GM12878 (cell line): ENCODE measurements around the gene BARD1. TPM values are rescaled to one million over a fixed set of nuclear protein-coding genes. Genes with fewer than 3 reads are reported as not detected.
"Not testable (repeated sequence)": the region's sequence is repeated elsewhere in the genome, so short reads cannot be mapped to it uniquely, and the experiment has no call there.

Source experiments
- ATAC-seq: fragments of 200-7000 bp; cut with Tn5 transposase; 3 replicates; pipeline ENCODE4 v1.9.1; 2020; ENCODE audit warnings: mild to moderate bottlenecking, moderate library complexity
- BruUV-seq: library from RNA; stranded (reverse); fragments of 400-500 nt; replicated peaks from 2 replicates; lab custom pipeline; 2021; lab: Mats Ljungman, UMichigan
- CTCF ChIA-PET: fragments of 300-600 bp; sonication (Branson Sonifier 250); formaldehyde crosslinking; extraction: SDS; loops from one replicate; lab custom pipeline; 2021; ENCODE audit warnings: inconsistent platforms; lab: Yijun Ruan, JAX
- POLR2A ChIA-PET: fragments of 350-600 bp; formaldehyde crosslinking; extraction: SDS; loops from one replicate; lab custom pipeline; 2021; ENCODE audit warnings: inconsistent platforms; lab: Charles Lee
- RAD21 ChIA-PET: fragments of 300-600 bp; sonication (Branson Sonifier 250); formaldehyde crosslinking; loops from one replicate; lab custom pipeline; 2023; ENCODE audit warnings: antibody characterized with exemption; ENCODE audit not compliant: unreplicated experiment; lab: Charles Lee
- SMC1A ChIA-PET: fragments of 300-600 bp; sonication (Branson Sonifier 250); formaldehyde crosslinking; loops from one replicate; lab custom pipeline; 2023; ENCODE audit not compliant: unreplicated experiment, uncharacterized antibody; lab: Charles Lee
- DNase-seq: peaks from one replicate; pipeline ENCODE4 v3.0.0-alpha.2; 2011; ENCODE audit warnings: low read depth, low spot score
- FAIRE-seq: peaks from 3 replicates; lab custom pipeline; 2011; peaks lifted over from hg19 to GRCh38; lab: Jason Lieb, UNC
- H2AFZ ChIP-seq: 2 replicates; pipeline ENCODE4 v1.6.0; 2011; ENCODE audit warnings: low read depth, low read length, control low read depth; ENCODE audit not compliant: control insufficient read depth
- H3K27ac ChIP-seq: 2 replicates; pipeline ENCODE4 v1.5.1; 2011; ENCODE audit warnings: control low read depth; ENCODE audit not compliant: control insufficient read depth, insufficient read depth
- H3K27me3 ChIP-seq, 2 experiments: replicated peaks in 1 of 2; 2 replicates each; pipeline versions ENCODE4 v1.6.0 to v1.6.1; 2011; ENCODE audit warnings: low read length in 1 of 2; ENCODE audit not compliant: control insufficient read depth in 2 of 2, insufficient read depth in 2 of 2
- H3K36me3 ChIP-seq, 2 experiments: 2 replicates each; pipeline ENCODE4 v1.5.1; 2011; ENCODE audit warnings: low read length in 1 of 2; ENCODE audit not compliant: control insufficient read depth in 2 of 2, insufficient read depth in 2 of 2
- H3K4me1 ChIP-seq: 2 replicates; pipeline ENCODE4 v1.6.1; 2011; ENCODE audit warnings: mild to moderate bottlenecking, low read length, moderate library complexity, mixed read lengths; ENCODE audit not compliant: control insufficient read depth, insufficient read depth
- H3K4me2 ChIP-seq: 2 replicates; pipeline ENCODE4 v1.6.0; 2011; ENCODE audit warnings: control low read depth; ENCODE audit not compliant: control insufficient read depth, insufficient read depth
- H3K4me3 ChIP-seq: fragments of 200-600 bp; sonication (generic); 2 replicates; pipeline ENCODE4 v1.5.1; 2016
- H3K79me2 ChIP-seq: 2 replicates; pipeline ENCODE4 v1.6.0; 2011; ENCODE audit warnings: low read length; ENCODE audit not compliant: control insufficient read depth, insufficient read depth
- H3K9ac ChIP-seq: 2 replicates; pipeline ENCODE4 v1.8.0; 2011; ENCODE audit warnings: low read length, control low read depth, mixed read lengths; ENCODE audit not compliant: control insufficient read depth, insufficient read depth
- H3K9me3 ChIP-seq: replicated peaks from 3 replicates; pipeline ENCODE4 v1.5.1; 2011; ENCODE audit warnings: mild to moderate bottlenecking, low read length; ENCODE audit not compliant: control insufficient read depth, insufficient read depth
- H4K20me1 ChIP-seq: 2 replicates; pipeline ENCODE4 v1.6.0; 2011; ENCODE audit not compliant: control insufficient read depth, insufficient read depth
- NFYB ChIP-seq: IDR thresholded peaks from 2 replicates; pipeline ENCODE4 v1.6.1; 2011; ENCODE audit warnings: low read depth, mild to moderate bottlenecking, low read length, improper control_type of control experiment, moderate library complexity; ENCODE audit not compliant: insufficient read depth
- NR2C2 ChIP-seq: IDR thresholded peaks from 2 replicates; pipeline ENCODE4 v1.6.1; 2011; ENCODE audit warnings: borderline replicate concordance, low read depth; ENCODE audit not compliant: control insufficient read depth, insufficient read length
- WGBS: methylation state at CpG from one replicate; pipeline ENCODE4 v1.1.6; 2016; ENCODE audit warnings: low lambda C conversion rate; ENCODE audit not compliant: insufficient replicate concordance, insufficient coverage; ENCODE audit errors: missing lambda C conversion rate; 5-methylcytosine and 5-hydroxymethylcytosine counted together
- in situ Hi-C: fragments of 300-500 bp; cut with MboI; formaldehyde crosslinking; loops from 9 replicates; pipeline ENCODE4 v1.14.3; 2018; ENCODE audit warnings: mixed read lengths
- intact Hi-C: fragments of 100-400 bp; cut with micrococcal nuclease; formaldehyde crosslinking; loops from one replicate; pipeline ENCODE4 v1.14.2; 2022; ENCODE audit not compliant: unreplicated experiment
- polyA plus RNA-seq, 11 experiments: library from polyadenylated mRNA; depleted of rRNA in 4 of 11; unstranded in 6 of 11; stranded (reverse) in 5 of 11; fragments of >200 nt; fragmentation: Nextera tagmentation in 4 of 11; fragmentation: Illumina TruSeq in 1 of 11; extraction: Ambion mirVana in 4 of 11; extraction: Trizol in 1 of 11; gene quantifications; 1 replicate in 1 of 11; 2 replicates in 10 of 11; pipeline versions ENCODE4 v1.2.1 to v1.2.3, GENCODE V29; 2011 to 2016; ENCODE audit warnings: inconsistent platforms in 2 of 11, missing spikeins in 2 of 11, low read depth in 1 of 11
- total RNA-seq, 4 experiments: library from RNA; depleted of rRNA in 3 of 4; stranded (reverse); fragments of >200 nt in 3 of 4; fragmentation: Illumina TruSeq in 1 of 4; extraction: Trizol in 1 of 4; gene quantifications; 2 replicates each; pipeline versions ENCODE4 v1.2.1 to v1.2.3, GENCODE V29; 2013 to 2021

BARD1 gene
- total and polyA plus RNA-seq, 10 of the 15 experiments (the other 5 are each of a cell fraction or from before 2014, with no cell fraction given), result 15.3 to 45.7 (median 31.6) TPM

DNA sequence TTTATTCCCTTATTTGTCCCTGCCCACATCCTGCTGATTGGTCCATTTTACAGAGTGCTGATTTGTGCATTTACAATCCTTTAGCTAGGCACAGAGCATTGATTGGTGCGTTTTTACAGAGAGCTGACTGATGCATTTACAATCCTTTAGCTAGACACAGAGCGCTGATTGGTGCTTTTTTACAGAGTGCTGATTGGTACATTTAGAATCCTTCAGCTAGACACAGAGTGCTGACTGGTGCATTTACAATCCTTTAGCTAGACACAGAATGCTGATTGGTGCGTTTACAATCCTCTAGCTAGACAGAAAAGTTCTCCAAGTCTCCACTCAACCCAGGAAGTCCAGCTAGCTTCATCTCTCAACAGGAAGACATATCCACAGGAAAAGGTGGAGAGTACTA, 91.6 kb downstream of the BARD1 start:
- H4K20me1 ChIP-seq, H3K4me1 ChIP-seq, H2AFZ ChIP-seq, H3K9ac ChIP-seq, H3K4me3 ChIP-seq, FAIRE-seq, POLR2A ChIA-PET, intact Hi-C loops, DNase-seq, ATAC-seq, BruUV-seq: not testable (repeated sequence)
- CTCF ChIA-PET, result interaction anchor here (1.0 to 1.2 kb wide), 2 partner anchors 13 to 97 kb away, joined by 3 to 4 read pairs; no protein-coding TSS in a partner anchor
- WGBS, result 93% methylated on average over 3 of the region's 3 CpGs
- TF ChIP-seq NFYB, result peak; percentile 33; the same call in 1 of the 2 replicates
- TF ChIP-seq, all 136 proteins: peak for 1; not testable (repeated sequence) for 135
- in situ Hi-C loops, H3K9me3 ChIP-seq, H3K27me3 ChIP-seq, H3K4me2 ChIP-seq, H3K36me3 ChIP-seq, H3K79me2 ChIP-seq, H3K27ac ChIP-seq: not testable (repeated sequence)
- ChIA-PET RAD21 (interaction anchor here (1.2 kb wide), 1 partner anchor 8 kb away, joined by 4 read pairs; no protein-coding TSS in a partner anchor), SMC1A (interaction anchor here (0.6 to 1.5 kb wide), 5 partner anchors 12 to 786 kb away, joined by 3 read pairs; no protein-coding TSS in a partner anchor)

DNA sequence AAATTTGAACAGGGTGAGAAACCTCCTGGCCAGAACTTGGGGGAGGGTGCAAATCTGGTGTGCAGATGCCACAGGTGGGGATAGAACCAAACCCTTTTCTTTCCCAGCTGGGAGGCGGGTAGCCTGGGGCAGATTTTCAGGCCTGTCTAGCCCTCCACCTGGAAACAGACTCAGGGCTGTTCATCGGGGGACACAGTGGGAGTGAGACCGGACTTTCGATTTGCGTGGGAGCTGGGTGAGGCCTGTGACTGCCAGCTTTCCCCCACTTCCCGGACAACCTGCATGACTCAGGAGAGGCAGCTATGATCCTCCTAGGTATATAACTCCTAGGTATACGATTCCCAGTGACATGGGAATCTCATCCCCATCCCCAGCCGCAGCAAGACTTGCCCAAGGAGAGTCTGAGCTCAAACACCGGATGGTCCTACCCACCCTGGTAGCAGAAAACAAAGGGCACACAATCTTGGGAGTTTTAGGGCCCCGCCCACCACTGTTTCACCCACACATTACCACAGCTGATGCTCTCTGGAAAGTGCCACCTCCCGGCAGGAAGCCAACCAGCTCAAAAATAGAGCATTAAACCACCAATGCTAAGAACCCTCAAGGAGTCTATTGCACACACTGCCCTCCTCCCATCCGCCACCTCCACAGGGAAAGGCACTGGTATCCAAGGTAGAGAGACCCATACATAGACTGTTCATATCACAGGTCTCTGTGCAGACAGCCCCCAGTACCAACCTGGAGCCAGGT, 92.5 kb downstream of the BARD1 start:
- Histone ChIP-seq H3K4me3 (no peak overlapping the region), H3K9ac (no peak overlapping the region), H3K79me2 (no peaks in the 10 kb centered on the region), H3K9me3 (no peaks in the 10 kb centered on the region; the same call in 1 of the 3 replicates), H3K4me2 (no peak overlapping the region), H3K27me3 (no peaks in the 10 kb centered on the region), H2AFZ (no peak overlapping the region), H3K36me3 (no peaks in the 10 kb centered on the region; a peak in 1 of 4 replicates), H4K20me1 (no peaks in the 10 kb centered on the region), H3K27ac (no peak overlapping the region), H3K4me1 (no peaks in the 10 kb centered on the region)
- no peak; the same call in 2 of the 3 replicates for ATAC-seq
- in situ Hi-C loops (no loop called here), intact Hi-C loops (no loop called here)
- RAD21 ChIA-PET, result interaction anchor here (0.7 to 1.2 kb wide), 2 partner anchors 9 to 114 kb away, joined by 3 to 4 read pairs; no protein-coding TSS in a partner anchor
- no TSS peak for BruUV-seq
- no peak for TF ChIP-seq NR2C2
- no peak for DNase-seq
- POLR2A ChIA-PET, result no interaction called here
- SMC1A ChIA-PET, result interaction anchor here (0.6 to 1.5 kb wide), 3 partner anchors 12 to 787 kb away, joined by 3 read pairs; no protein-coding TSS in a partner anchor
- no peak for FAIRE-seq
- WGBS, result 93% methylated on average over 11 of the region's 12 CpGs
- CTCF ChIA-PET, result interaction anchor here (1.0 to 1.4 kb wide), 2 partner anchors 9 to 96 kb away, joined by 3 to 6 read pairs; no protein-coding TSS in a partner anchor
